WTC11 (cell line): ENCODE data around the gene WDR7. TPM values are rescaled to one million over a fixed set of nuclear protein-coding genes. Genes with fewer than 3 reads are reported as not detected.

Experiments used
- ATAC-seq: fragments of 200-7000 bp; cut with Tn5 transposase; 2 replicates; pipeline ENCODE4 v1.10.0; 2021; ENCODE audit warnings: mild to moderate bottlenecking, moderate library complexity
- CTCF ChIA-PET: fragments of 300-600 bp; sonication (Branson Sonifier 250); formaldehyde crosslinking; loops from one replicate; lab custom pipeline; 2021; ENCODE audit warnings: antibody characterized with exemption; lab: Charles Lee
- POLR2A ChIA-PET: fragments of 350-600 bp; sonication (Branson Sonifier 250); formaldehyde crosslinking; loops from one replicate; lab custom pipeline; 2021; ENCODE audit warnings: antibody characterized with exemption; lab: Charles Lee
- DNase-seq: peaks from one replicate; pipeline ENCODE4 v3.0.0; 2021; ENCODE audit warnings: low spot score
- H3K27ac Mint-ChIP-seq: 2 replicates; pipeline ENCODE4 v1.8.0; 2021; ENCODE audit warnings: mixed read lengths
- H3K27me3 Mint-ChIP-seq: 2 replicates; pipeline ENCODE4 v1.8.0; 2021; ENCODE audit warnings: low read depth, mild to moderate bottlenecking, moderate library complexity, mixed read lengths
- H3K36me3 Mint-ChIP-seq: 2 replicates; pipeline ENCODE4 v1.8.0; 2021; ENCODE audit warnings: mixed read lengths
- H3K4me1 Mint-ChIP-seq: 2 replicates; pipeline ENCODE4 v1.8.0; 2022; ENCODE audit warnings: mixed read lengths
- H3K4me3 Mint-ChIP-seq: 2 replicates; pipeline ENCODE4 v1.8.0; 2021; ENCODE audit warnings: mild to moderate bottlenecking, moderate library complexity, mixed read lengths
- H3K9me3 Mint-ChIP-seq: 2 replicates; pipeline ENCODE4 v1.8.0; 2021; ENCODE audit warnings: mixed read lengths
- ELF4 ChIP-seq: sonication (generic); formaldehyde crosslinking; IDR thresholded peaks from 2 replicates; pipeline ENCODE4 v1.8.1; 2022; ENCODE audit warnings: low read depth, mild to moderate bottlenecking, moderate library complexity, missing genetic modification reagents
- HMGA2 ChIP-seq: fragments of 250-450 bp; sonication (Bioruptor Pico); IDR thresholded peaks from 2 replicates; pipeline ENCODE4 v1.4.0; 2021; ENCODE audit warnings: mild to moderate bottlenecking, moderate library complexity
- JUN ChIP-seq: sonication (generic); formaldehyde crosslinking; IDR thresholded peaks from 2 replicates; pipeline ENCODE4 v1.8.0; 2023; ENCODE audit warnings: mild to moderate bottlenecking, missing genetic modification reagents
- MYBL2 ChIP-seq: sonication (generic); formaldehyde crosslinking; IDR thresholded peaks from 2 replicates; pipeline ENCODE4 v1.8.1; 2023; ENCODE audit warnings: mild to moderate bottlenecking, moderate library complexity, missing genetic modification reagents
- NFE2L1 ChIP-seq: sonication (generic); formaldehyde crosslinking; IDR thresholded peaks from 2 replicates; pipeline ENCODE4 v1.8.1; 2023; ENCODE audit warnings: missing genetic modification reagents
- NR1H2 ChIP-seq: sonication (generic); formaldehyde crosslinking; IDR thresholded peaks from 2 replicates; pipeline ENCODE4 v1.9.0; 2021; ENCODE audit warnings: mild to moderate bottlenecking, moderate library complexity, missing genetic modification reagents
- NR2C2 ChIP-seq: sonication (generic); formaldehyde crosslinking; IDR thresholded peaks from 2 replicates; pipeline ENCODE4 v1.8.0; 2022; ENCODE audit warnings: mild to moderate bottlenecking, missing genetic modification reagents
- PRRX2 ChIP-seq: fragments of 250-450 bp; sonication (Bioruptor Pico); IDR thresholded peaks from 2 replicates; pipeline ENCODE4 v1.8.0; 2021; ENCODE audit warnings: mild to moderate bottlenecking
- TEAD4 ChIP-seq: sonication (generic); formaldehyde crosslinking; IDR thresholded peaks from 2 replicates; pipeline ENCODE4 v1.8.0; 2022; ENCODE audit warnings: mild to moderate bottlenecking, missing genetic modification reagents
- ZNF317 ChIP-seq: sonication (generic); formaldehyde crosslinking; IDR thresholded peaks from 2 replicates; pipeline ENCODE4 v1.8.1; 2023; ENCODE audit warnings: low read depth, mild to moderate bottlenecking, moderate library complexity, missing genetic modification reagents, borderline replicate concordance
- ZNF396 ChIP-seq: fragments of 250-450 bp; sonication (Bioruptor Pico); IDR thresholded peaks from 2 replicates; pipeline ENCODE4 v1.8.0; 2021; ENCODE audit warnings: mild to moderate bottlenecking, moderate library complexity, borderline replicate concordance
- total RNA-seq: library from RNA; stranded (reverse); gene quantifications from 3 replicates; pipeline ENCODE4 v1.2.3, GENCODE V29; 2021
- TF ChIP-seq, protein P1 (sequence below): sonication (generic); formaldehyde crosslinking; IDR thresholded peaks from 2 replicates; pipeline ENCODE4 v1.8.1; 2022; ENCODE audit warnings: mild to moderate bottlenecking, missing genetic modification reagents, moderate library complexity, borderline replicate concordance
- TF ChIP-seq, protein P2 (sequence below): fragments of 250-450 bp; sonication (Bioruptor Pico); IDR thresholded peaks from 2 replicates; pipeline ENCODE4 v1.9.0; 2021; ENCODE audit warnings: mild to moderate bottlenecking
- TF ChIP-seq, protein P3 (sequence below): sonication (generic); formaldehyde crosslinking; IDR thresholded peaks from 2 replicates; pipeline ENCODE4 v1.8.1; 2023; ENCODE audit warnings: mild to moderate bottlenecking, missing genetic modification reagents
- TF ChIP-seq, protein P4 (sequence below): sonication (generic); formaldehyde crosslinking; IDR thresholded peaks from 2 replicates; pipeline ENCODE4 v1.8.0; 2023; ENCODE audit warnings: missing genetic modification reagents
- TF ChIP-seq, protein P5 (sequence below): sonication (generic); formaldehyde crosslinking; IDR thresholded peaks from 2 replicates; pipeline ENCODE4 v1.8.1; 2023; ENCODE audit warnings: mild to moderate bottlenecking, missing genetic modification reagents
- TF ChIP-seq, protein P6 (sequence below): sonication (generic); formaldehyde crosslinking; IDR thresholded peaks from 2 replicates; pipeline ENCODE4 v1.8.0; 2023; ENCODE audit warnings: mild to moderate bottlenecking, missing genetic modification reagents

Gene WDR7
- total RNA-seq, 1 experiment from 2014 or later, result 12.2 TPM

DNA sequence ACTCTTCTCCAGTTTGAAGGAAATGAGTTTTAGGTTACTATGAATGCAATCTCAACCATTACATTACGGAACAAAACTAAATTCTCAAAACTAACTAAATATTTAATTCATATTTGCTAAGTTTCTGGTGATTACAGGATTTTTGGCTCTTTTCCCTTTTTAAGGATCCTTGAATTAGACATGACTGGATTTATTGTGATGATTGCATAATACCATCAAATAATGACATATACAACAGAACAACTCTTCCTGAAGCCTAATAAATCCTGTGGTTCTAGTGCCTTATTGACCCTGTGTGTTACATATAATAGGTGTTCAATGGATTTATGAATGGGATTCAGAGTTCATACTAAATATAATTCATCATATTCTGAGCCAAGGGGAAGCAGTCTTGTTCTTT lies 90.5 kb downstream of the WDR7 start (continued):
- TF ChIP-seq, protein P1, sequence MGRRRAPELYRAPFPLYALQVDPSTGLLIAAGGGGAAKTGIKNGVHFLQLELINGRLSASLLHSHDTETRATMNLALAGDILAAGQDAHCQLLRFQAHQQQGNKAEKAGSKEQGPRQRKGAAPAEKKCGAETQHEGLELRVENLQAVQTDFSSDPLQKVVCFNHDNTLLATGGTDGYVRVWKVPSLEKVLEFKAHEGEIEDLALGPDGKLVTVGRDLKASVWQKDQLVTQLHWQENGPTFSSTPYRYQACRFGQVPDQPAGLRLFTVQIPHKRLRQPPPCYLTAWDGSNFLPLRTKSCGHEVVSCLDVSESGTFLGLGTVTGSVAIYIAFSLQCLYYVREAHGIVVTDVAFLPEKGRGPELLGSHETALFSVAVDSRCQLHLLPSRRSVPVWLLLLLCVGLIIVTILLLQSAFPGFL (CRISPR knock-in tag), result no peak
- no peak for TF ChIP-seq MYBL2 (CRISPR knock-in tag)
- TF ChIP-seq, protein P2, sequence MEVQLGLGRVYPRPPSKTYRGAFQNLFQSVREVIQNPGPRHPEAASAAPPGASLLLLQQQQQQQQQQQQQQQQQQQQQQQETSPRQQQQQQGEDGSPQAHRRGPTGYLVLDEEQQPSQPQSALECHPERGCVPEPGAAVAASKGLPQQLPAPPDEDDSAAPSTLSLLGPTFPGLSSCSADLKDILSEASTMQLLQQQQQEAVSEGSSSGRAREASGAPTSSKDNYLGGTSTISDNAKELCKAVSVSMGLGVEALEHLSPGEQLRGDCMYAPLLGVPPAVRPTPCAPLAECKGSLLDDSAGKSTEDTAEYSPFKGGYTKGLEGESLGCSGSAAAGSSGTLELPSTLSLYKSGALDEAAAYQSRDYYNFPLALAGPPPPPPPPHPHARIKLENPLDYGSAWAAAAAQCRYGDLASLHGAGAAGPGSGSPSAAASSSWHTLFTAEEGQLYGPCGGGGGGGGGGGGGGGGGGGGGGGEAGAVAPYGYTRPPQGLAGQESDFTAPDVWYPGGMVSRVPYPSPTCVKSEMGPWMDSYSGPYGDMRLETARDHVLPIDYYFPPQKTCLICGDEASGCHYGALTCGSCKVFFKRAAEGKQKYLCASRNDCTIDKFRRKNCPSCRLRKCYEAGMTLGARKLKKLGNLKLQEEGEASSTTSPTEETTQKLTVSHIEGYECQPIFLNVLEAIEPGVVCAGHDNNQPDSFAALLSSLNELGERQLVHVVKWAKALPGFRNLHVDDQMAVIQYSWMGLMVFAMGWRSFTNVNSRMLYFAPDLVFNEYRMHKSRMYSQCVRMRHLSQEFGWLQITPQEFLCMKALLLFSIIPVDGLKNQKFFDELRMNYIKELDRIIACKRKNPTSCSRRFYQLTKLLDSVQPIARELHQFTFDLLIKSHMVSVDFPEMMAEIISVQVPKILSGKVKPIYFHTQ, result no peak
- TF ChIP-seq NR1H2 (CRISPR knock-in tag), result no peak
- TF ChIP-seq, protein P3, sequence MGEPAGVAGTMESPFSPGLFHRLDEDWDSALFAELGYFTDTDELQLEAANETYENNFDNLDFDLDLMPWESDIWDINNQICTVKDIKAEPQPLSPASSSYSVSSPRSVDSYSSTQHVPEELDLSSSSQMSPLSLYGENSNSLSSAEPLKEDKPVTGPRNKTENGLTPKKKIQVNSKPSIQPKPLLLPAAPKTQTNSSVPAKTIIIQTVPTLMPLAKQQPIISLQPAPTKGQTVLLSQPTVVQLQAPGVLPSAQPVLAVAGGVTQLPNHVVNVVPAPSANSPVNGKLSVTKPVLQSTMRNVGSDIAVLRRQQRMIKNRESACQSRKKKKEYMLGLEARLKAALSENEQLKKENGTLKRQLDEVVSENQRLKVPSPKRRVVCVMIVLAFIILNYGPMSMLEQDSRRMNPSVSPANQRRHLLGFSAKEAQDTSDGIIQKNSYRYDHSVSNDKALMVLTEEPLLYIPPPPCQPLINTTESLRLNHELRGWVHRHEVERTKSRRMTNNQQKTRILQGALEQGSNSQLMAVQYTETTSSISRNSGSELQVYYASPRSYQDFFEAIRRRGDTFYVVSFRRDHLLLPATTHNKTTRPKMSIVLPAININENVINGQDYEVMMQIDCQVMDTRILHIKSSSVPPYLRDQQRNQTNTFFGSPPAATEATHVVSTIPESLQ (CRISPR knock-in tag), result no peak

DNA sequence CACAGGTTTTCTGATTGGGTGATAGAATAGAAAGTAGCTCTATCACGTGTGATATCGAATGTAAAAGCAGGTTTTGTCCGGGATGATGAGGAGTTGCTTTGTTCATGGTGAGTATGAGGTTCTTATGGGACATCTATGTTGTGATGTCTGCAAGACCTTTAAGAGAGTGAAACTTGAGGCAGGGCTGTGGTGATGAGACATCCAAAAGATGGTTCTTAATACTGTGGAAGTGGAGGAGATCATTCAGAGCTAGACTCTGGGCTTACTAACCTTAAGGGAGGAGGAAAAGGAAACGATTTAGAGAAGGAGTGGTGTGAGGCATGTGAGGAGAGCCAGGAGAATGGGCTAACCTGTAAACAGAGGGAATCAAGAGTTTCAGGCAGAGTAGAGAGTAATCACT lies 92.0 kb downstream of the WDR7 start:
- no peak for ATAC-seq
- H3K27ac Mint-ChIP-seq, result no peak overlapping the region
- no peak for DNase-seq
- no peaks in the 10 kb centered on the region for H3K27me3 Mint-ChIP-seq
- no peak overlapping the region for H3K4me3 Mint-ChIP-seq
- TF ChIP-seq ZNF396 (CRISPR knock-in tag) (no peak), TEAD4 (CRISPR knock-in tag) (no peak)
- TF ChIP-seq, all 79 proteins: peak for 0
- Mint-ChIP-seq H3K36me3 (no peaks in the 10 kb centered on the region), H3K9me3 (no peaks in the 10 kb centered on the region), H3K4me1 (peaks cover 17% of the 10 kb centered on the region)
- CTCF ChIA-PET, result no interaction called here
- POLR2A ChIA-PET, result no interaction called here

DNA sequence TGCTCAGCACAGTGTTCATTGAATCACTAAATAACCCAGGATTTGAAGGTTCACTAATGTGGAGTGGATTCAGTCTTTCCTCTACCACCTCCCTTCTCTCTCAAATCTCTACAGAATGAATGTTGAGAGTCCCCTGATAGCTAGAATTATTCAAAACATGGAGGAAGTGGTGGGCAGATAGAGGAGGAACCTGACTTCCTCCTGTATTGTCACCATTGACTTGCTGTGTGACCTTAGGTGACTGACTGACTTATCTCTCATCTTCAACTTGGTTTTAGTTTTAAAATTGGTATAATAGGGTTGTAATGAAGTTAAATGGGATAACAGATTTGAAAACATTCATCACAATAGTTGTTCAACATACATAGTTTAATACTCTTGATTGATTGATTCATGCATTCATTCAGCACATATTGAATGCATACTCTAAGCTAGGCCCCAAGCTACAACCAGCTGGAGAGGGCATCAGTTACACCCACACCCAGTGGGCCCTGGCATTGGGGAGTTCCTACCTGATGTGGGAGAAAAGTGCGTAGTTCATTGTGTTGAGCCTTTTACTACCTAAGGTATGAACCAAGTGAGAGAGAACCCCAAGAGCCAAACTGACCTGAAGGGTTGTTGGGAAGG lies 96.0 kb downstream of the WDR7 start:
- no peaks in the 10 kb centered on the region for H3K9me3 Mint-ChIP-seq
- H3K27me3 Mint-ChIP-seq, result no peaks in the 10 kb centered on the region
- DNase-seq, result no peak
- H3K4me3 Mint-ChIP-seq, result no peak overlapping the region
- H3K27ac Mint-ChIP-seq, result no peak overlapping the region
- H3K36me3 Mint-ChIP-seq, result no peaks in the 10 kb centered on the region
- POLR2A ChIA-PET, result no interaction called here
- CTCF ChIA-PET, result no interaction called here
- ATAC-seq, result no peak
- H3K4me1 Mint-ChIP-seq, result no peaks in the 10 kb centered on the region
- TF ChIP-seq ELF4 (CRISPR knock-in tag) (no peak), JUN (CRISPR knock-in tag) (no peak), HMGA2 (CRISPR knock-in tag) (no peak), NFE2L1 (CRISPR knock-in tag) (no peak), NR2C2 (CRISPR knock-in tag) (no peak), ZNF317 (CRISPR knock-in tag) (no peak), PRRX2 (CRISPR knock-in tag) (no peak)
- TF ChIP-seq, protein P4, sequence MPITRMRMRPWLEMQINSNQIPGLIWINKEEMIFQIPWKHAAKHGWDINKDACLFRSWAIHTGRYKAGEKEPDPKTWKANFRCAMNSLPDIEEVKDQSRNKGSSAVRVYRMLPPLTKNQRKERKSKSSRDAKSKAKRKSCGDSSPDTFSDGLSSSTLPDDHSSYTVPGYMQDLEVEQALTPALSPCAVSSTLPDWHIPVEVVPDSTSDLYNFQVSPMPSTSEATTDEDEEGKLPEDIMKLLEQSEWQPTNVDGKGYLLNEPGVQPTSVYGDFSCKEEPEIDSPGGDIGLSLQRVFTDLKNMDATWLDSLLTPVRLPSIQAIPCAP (CRISPR knock-in tag), result no peak
- TF ChIP-seq, protein P5, sequence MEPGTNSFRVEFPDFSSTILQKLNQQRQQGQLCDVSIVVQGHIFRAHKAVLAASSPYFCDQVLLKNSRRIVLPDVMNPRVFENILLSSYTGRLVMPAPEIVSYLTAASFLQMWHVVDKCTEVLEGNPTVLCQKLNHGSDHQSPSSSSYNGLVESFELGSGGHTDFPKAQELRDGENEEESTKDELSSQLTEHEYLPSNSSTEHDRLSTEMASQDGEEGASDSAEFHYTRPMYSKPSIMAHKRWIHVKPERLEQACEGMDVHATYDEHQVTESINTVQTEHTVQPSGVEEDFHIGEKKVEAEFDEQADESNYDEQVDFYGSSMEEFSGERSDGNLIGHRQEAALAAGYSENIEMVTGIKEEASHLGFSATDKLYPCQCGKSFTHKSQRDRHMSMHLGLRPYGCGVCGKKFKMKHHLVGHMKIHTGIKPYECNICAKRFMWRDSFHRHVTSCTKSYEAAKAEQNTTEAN (CRISPR knock-in tag), result no peak
- TF ChIP-seq, protein P2, result no peak
- TF ChIP-seq, protein P6, sequence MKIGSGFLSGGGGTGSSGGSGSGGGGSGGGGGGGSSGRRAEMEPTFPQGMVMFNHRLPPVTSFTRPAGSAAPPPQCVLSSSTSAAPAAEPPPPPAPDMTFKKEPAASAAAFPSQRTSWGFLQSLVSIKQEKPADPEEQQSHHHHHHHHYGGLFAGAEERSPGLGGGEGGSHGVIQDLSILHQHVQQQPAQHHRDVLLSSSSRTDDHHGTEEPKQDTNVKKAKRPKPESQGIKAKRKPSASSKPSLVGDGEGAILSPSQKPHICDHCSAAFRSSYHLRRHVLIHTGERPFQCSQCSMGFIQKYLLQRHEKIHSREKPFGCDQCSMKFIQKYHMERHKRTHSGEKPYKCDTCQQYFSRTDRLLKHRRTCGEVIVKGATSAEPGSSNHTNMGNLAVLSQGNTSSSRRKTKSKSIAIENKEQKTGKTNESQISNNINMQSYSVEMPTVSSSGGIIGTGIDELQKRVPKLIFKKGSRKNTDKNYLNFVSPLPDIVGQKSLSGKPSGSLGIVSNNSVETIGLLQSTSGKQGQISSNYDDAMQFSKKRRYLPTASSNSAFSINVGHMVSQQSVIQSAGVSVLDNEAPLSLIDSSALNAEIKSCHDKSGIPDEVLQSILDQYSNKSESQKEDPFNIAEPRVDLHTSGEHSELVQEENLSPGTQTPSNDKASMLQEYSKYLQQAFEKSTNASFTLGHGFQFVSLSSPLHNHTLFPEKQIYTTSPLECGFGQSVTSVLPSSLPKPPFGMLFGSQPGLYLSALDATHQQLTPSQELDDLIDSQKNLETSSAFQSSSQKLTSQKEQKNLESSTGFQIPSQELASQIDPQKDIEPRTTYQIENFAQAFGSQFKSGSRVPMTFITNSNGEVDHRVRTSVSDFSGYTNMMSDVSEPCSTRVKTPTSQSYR (CRISPR knock-in tag), result no peak
